CD4-positive, CD25-positive, alpha-beta regulatory T cell (primary cell): Measurements from ENCODE around the gene ZNF799. TPM values are rescaled to one million over a fixed set of nuclear protein-coding genes. Genes with fewer than 3 reads are reported as not detected.
"Not testable (repeated sequence)": the region's sequence is repeated elsewhere in the genome, so short reads cannot be mapped to it uniquely, and the experiment has no call there.

Experiments
- ATAC-seq, 2 donors: fragments of 150-1000 bp; cut with Tn5 transposase; one replicate each; pipeline ENCODE4 v1.10.0; 2021; ENCODE audit warnings: low read depth in 2 of 2, moderate number of reproducible peaks in 2 of 2, moderate library complexity in 1 of 2
- DNase-seq, 3 donors: peaks; one replicate each; pipeline versions ENCODE4 v3.0.0 to v3.0.0-alpha.2; 2012 to 2022; ENCODE audit warnings: mixed read lengths in 1 of 3
- H3K27ac ChIP-seq: one replicate; pipeline ENCODE4 v1.7.0; 2013; ENCODE audit warnings: mild to moderate bottlenecking, low read length; ENCODE audit not compliant: insufficient read depth, poor library complexity, severe bottlenecking
- H3K27me3 ChIP-seq: one replicate; pipeline ENCODE4 v1.7.0; 2013; ENCODE audit warnings: low read length; ENCODE audit not compliant: control insufficient read depth, insufficient read depth
- H3K36me3 ChIP-seq: one replicate; pipeline ENCODE4 v1.7.0; 2013; ENCODE audit warnings: mild to moderate bottlenecking, low read length, moderate library complexity; ENCODE audit not compliant: control insufficient read depth, insufficient read depth
- H3K4me1 ChIP-seq: 2 replicates; pipeline ENCODE4 v1.7.0; 2013; ENCODE audit warnings: mild to moderate bottlenecking, low read length; ENCODE audit not compliant: insufficient read depth, control insufficient read depth, poor library complexity, severe bottlenecking
- H3K4me3 ChIP-seq: one replicate; pipeline ENCODE4 v1.7.0; 2013; ENCODE audit warnings: low read depth, mild to moderate bottlenecking, low read length, moderate library complexity
- H3K9me3 ChIP-seq, 2 experiments: 1 replicate in 1 of 2; 2 replicates in 1 of 2; pipeline ENCODE4 v1.7.0; 2013; ENCODE audit warnings: low read length in 2 of 2, mild to moderate bottlenecking in 1 of 2, moderate library complexity in 1 of 2; ENCODE audit not compliant: control insufficient read depth in 2 of 2
- H3K27ac Mint-ChIP-seq, 3 donors: one replicate each; pipeline ENCODE4 v1.8.0; 2020 to 2022; ENCODE audit warnings: mild to moderate bottlenecking in 3 of 3, mixed read lengths in 3 of 3, moderate library complexity in 2 of 3
- H3K27me3 Mint-ChIP-seq: one replicate; pipeline ENCODE4 v1.8.0; 2022; ENCODE audit warnings: mild to moderate bottlenecking, mixed read lengths
- H3K36me3 Mint-ChIP-seq: one replicate; pipeline ENCODE4 v1.8.0; 2020; ENCODE audit warnings: mixed read lengths
- H3K4me1 Mint-ChIP-seq, 4 donors: one replicate each; pipeline ENCODE4 v1.8.0; 2020 to 2022; ENCODE audit warnings: mixed read lengths in 4 of 4, mild to moderate bottlenecking in 1 of 4
- H3K4me3 Mint-ChIP-seq, 4 donors: one replicate each; pipeline ENCODE4 v1.8.0; 2020 to 2022; ENCODE audit warnings: mild to moderate bottlenecking in 4 of 4, mixed read lengths in 4 of 4, moderate library complexity in 3 of 4
- H3K9me3 Mint-ChIP-seq, 7 donors: one replicate each; pipeline ENCODE4 v1.8.0; 2020 to 2022; ENCODE audit warnings: mixed read lengths in 7 of 7, mild to moderate bottlenecking in 3 of 7, moderate library complexity in 2 of 7
- polyA plus RNA-seq, 4 donors: library from polyadenylated mRNA; unstranded; fragments of 300-500 nt; fragmentation: Illumina TruSeq; gene quantifications; one replicate each; pipeline ENCODE4 v1.2.3, GENCODE V29; 2021
- total RNA-seq: library from RNA; stranded (reverse); gene quantifications from one replicate; pipeline ENCODE4 v1.2.3, GENCODE V29; 2022

ZNF799 gene
- total and polyA plus RNA-seq, 5 donors from 2014 or later = 1.8 to 8.1 (median 3.7) TPM

- H3K27ac ChIP-seq = no peak overlapping the region
- ATAC-seq (no peak), DNase-seq (no peak)
- H3K4me3 ChIP-seq = no peak overlapping the region
- no peaks in the 10 kb centered on the region for H3K4me1 ChIP-seq
- Mint-ChIP-seq H3K4me1 (no peaks in the 10 kb centered on the region), H3K9me3 (peaks cover 0 to 63% (median 39%) of the 10 kb centered on the region in 7 donors), H3K36me3 (peaks cover 25% of the 10 kb centered on the region), H3K4me3 (no peak overlapping the region), H3K27me3 (no peaks in the 10 kb centered on the region), H3K27ac (no peak overlapping the region)
- H3K27me3 ChIP-seq = no peaks in the 10 kb centered on the region
- peaks cover 61 to 80% of the 10 kb centered on the region in 2 experiments for H3K9me3 ChIP-seq
- H3K36me3 ChIP-seq = peaks cover 9% of the 10 kb centered on the region
Measured at GRCh38 chr19:12380444-12380737, 20.7 kb downstream of the ZNF799 start.

DNA sequence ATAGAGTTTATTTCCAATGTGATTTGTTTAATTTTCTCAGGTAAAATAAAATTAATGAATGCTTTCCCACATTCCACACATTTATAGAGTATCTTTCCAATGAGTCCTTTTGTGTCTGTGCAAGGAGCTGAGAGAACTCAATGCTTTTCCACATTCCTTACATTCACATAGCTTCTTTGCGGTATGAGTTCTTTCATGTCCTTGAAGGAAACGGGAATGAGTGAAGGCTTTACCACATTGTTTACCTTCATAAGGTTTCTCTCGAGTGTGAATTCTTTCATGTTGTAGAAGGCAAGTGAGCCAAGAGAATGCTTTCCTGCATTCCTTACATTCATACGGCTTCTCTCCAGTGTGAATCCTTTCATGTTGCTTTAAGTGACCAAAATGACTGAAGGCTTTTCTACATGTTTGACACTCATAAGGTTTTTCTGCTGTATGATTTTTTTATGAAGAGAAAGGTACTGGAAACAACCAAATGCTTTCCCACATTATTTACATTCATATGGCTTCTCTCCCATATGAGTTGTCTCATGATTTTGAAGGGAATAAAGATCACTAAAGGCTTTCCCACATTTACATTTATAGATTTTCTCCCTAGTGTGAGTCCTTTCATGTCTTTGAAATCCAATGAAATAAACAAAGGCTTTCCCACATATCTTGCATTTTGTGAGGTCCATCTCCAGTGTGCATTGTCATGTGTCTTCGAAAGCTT is 21.2 kb downstream of the ZNF799 start:
- H3K27ac ChIP-seq = no peak overlapping the region
- H3K4me3 ChIP-seq = no peak overlapping the region
- peaks cover 9% of the 10 kb centered on the region for H3K36me3 ChIP-seq
- Mint-ChIP-seq H3K4me3 (no peak overlapping the region), H3K9me3 (peaks cover 0 to 61% (median 34%) of the 10 kb centered on the region in 7 donors), H3K27ac (no peak overlapping the region), H3K27me3 (no peaks in the 10 kb centered on the region), H3K4me1 (no peaks in the 10 kb centered on the region), H3K36me3 (peaks cover 23% of the 10 kb centered on the region)
- H3K27me3 ChIP-seq = no peaks in the 10 kb centered on the region
- ATAC-seq = no peak
- H3K9me3 ChIP-seq = peaks cover 58 to 76% of the 10 kb centered on the region in 2 experiments
- H3K4me1 ChIP-seq = no peaks in the 10 kb centered on the region
- no peak for DNase-seq

DNA sequence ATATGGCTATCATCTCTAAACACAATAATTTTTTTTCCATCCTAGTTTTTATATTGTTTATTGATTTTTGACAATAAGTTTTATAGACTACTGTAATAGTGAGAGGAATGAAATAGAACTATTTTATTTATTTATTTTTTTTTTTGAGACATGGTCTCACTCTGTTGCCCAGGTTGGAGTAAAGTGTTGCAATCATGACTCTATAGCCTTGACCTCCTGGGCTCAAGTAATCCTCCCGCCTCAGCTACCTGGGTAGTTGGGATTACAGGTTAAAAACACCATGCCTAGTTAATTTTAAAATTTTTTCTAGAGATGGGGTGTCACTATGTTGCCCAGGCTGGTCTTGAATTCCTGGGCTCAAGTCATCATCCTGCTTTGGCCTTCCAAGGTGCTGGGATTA is 27.0 kb downstream of the ZNF799 start:
- H3K36me3 Mint-ChIP-seq = peaks cover 7% of the 10 kb centered on the region
- no peaks in the 10 kb centered on the region for H3K27me3 ChIP-seq

GRCh38 chr19:12365236-12366162 is 35.6 kb downstream of the ZNF799 start, which contains the start of gene ZNF442:
ZNF442 (minus strand) TSS chr19:12365683; CDS start chr19:12363631, 2,052 bp downstream.
- H3K27ac Mint-ChIP-seq = peak within 1 kb of the TSS; percentile 83 to 95 (median 86)

More for the DNA sequence above, 27.0 kb downstream of the ZNF799 start:
- H3K4me3 ChIP-seq = no peak overlapping the region
- peaks cover 21 to 24% of the 10 kb centered on the region in 2 experiments for H3K9me3 ChIP-seq
- no peak overlapping the region for H3K27ac ChIP-seq
- H3K4me1 ChIP-seq = no peaks in the 10 kb centered on the region
- Mint-ChIP-seq H3K27ac (no peak overlapping the region), H3K4me1 (no peaks in the 10 kb centered on the region), H3K4me3 (no peak overlapping the region), H3K27me3 (no peaks in the 10 kb centered on the region), H3K9me3 (peaks cover 0 to 28% (median 17%) of the 10 kb centered on the region in 7 donors)
- ATAC-seq (no peak), DNase-seq (no peak)
- no peaks in the 10 kb centered on the region for H3K36me3 ChIP-seq

GRCh38 chr19:12364391-12365235 is 36.5 kb downstream of the ZNF799 start:
- Histone ChIP-seq H3K4me3 (peak overlapping the region; percentile 37), H3K4me1 (peaks cover 6% of the 10 kb centered on the region), H3K9me3 (no peaks in the 10 kb centered on the region), H3K27me3 (no peaks in the 10 kb centered on the region), H3K27ac (no peak overlapping the region), H3K36me3 (no peaks in the 10 kb centered on the region)
- H3K27ac Mint-ChIP-seq = peak overlapping the region; percentile 83 to 95 (median 83)
- H3K9me3 Mint-ChIP-seq = peaks cover 0 to 7% (median 2%) of the 10 kb centered on the region in 7 donors
- ATAC-seq (no peak), DNase-seq (no peak)
- H3K36me3 Mint-ChIP-seq = peaks cover 4% of the 10 kb centered on the region
- no peaks in the 10 kb centered on the region for H3K27me3 Mint-ChIP-seq
- H3K4me1 Mint-ChIP-seq = peaks cover 0 to 29% (median 9%) of the 10 kb centered on the region in 4 donors
- peak overlapping the region; percentile 79 to 96 (median 94) for H3K4me3 Mint-ChIP-seq

More at GRCh38 chr19:12365236-12366162, 35.6 kb downstream of the ZNF799 start, which contains the start of gene ZNF442:
- H3K9me3 Mint-ChIP-seq = peaks cover 0 to 3% (median 2%) of the 10 kb centered on the region in 7 donors
- H3K4me1 Mint-ChIP-seq = peaks cover 0 to 29% (median 9%) of the 10 kb centered on the region in 4 donors
- peak; percentile 93 to 94 for ATAC-seq
- peak within 1 kb of the TSS; percentile 87 to 96 (median 94) for H3K4me3 Mint-ChIP-seq
- no peak within 1 kb of the TSS for H3K27ac ChIP-seq
- H3K36me3 ChIP-seq = no peaks in the 10 kb centered on the region
- DNase-seq = peak; percentile 57 to 84 (median 65)
- H3K9me3 ChIP-seq = no peaks in the 10 kb centered on the region
- peaks cover 6% of the 10 kb centered on the region for H3K4me1 ChIP-seq
- H3K27me3 Mint-ChIP-seq = no peaks in the 10 kb centered on the region
- no peaks in the 10 kb centered on the region for H3K27me3 ChIP-seq
- H3K4me3 ChIP-seq = peak within 1 kb of the TSS; percentile 64
- peaks cover 4% of the 10 kb centered on the region for H3K36me3 Mint-ChIP-seq

DNA sequence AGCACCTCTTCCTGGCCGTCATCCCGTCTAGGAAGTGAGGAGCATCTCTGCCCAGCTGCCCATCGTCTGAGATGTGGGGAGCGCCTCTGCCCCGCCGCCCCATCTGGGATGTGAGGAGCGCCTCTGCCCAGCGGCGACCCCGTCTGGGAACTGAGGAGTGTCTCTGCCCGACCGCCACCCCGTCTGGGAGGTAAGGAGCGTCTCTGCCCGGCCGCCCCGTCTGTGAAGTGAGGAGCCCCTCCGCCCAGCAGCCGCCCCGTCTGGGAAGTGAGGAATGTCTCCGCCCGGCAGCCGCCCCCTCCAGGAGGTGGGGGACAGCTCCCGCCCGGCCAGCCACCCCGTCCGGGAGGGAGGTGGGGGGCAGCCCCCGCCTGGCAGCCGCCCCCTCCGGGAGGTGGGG is 38.8 kb downstream of the ZNF799 start:
- H3K27ac Mint-ChIP-seq, DNase-seq, H3K27ac ChIP-seq, ATAC-seq, H3K4me3 ChIP-seq, H3K27me3 ChIP-seq, H3K36me3 ChIP-seq, H3K4me1 ChIP-seq, H3K4me3 Mint-ChIP-seq, H3K36me3 Mint-ChIP-seq, H3K27me3 Mint-ChIP-seq, H3K9me3 ChIP-seq: not testable (repeated sequence)
- Mint-ChIP-seq H3K9me3 (peaks cover 0 to 18% (median 5%) of the 10 kb centered on the region in 7 donors), H3K4me1 (peaks cover 0 to 29% (median 9%) of the 10 kb centered on the region in 4 donors)

- H3K36me3 ChIP-seq = no peaks in the 10 kb centered on the region
- no peaks in the 10 kb centered on the region for H3K4me1 ChIP-seq
- no peaks in the 10 kb centered on the region for H3K27me3 ChIP-seq
- no peak for DNase-seq
- H3K9me3 ChIP-seq = peaks cover 43 to 56% of the 10 kb centered on the region in 2 experiments
- no peak for ATAC-seq
- H3K9me3 Mint-ChIP-seq = peaks cover 4 to 75% (median 26%) of the 10 kb centered on the region in 7 donors
- H3K27ac Mint-ChIP-seq = no peak overlapping the region
- H3K27me3 Mint-ChIP-seq = no peaks in the 10 kb centered on the region
- no peaks in the 10 kb centered on the region for H3K4me1 Mint-ChIP-seq
- no peak overlapping the region for H3K27ac ChIP-seq
- no peak overlapping the region for H3K4me3 ChIP-seq
- H3K36me3 Mint-ChIP-seq = peaks cover 31% of the 10 kb centered on the region
- H3K4me3 Mint-ChIP-seq = no peak overlapping the region
Measured at GRCh38 chr19:12353375-12353774, 47.7 kb downstream of the ZNF799 start.
